GM06990 (cell line): ENCODE measurements around the gene DPY19L1.

Experiments
- DNase-seq: peaks from one replicate; pipeline ENCODE4 v3.0.0-alpha.2; 2011; ENCODE audit not compliant: insufficient read length; ENCODE audit errors: extremely low read depth
- H3K27me3 ChIP-seq: replicated peaks from 2 replicates; pipeline ENCODE4 v1.6.0; 2011; ENCODE audit warnings: low read length; ENCODE audit not compliant: control insufficient read depth, insufficient read depth
- H3K36me3 ChIP-seq: 2 replicates; pipeline ENCODE4 v1.5.1; 2011; ENCODE audit warnings: low read length; ENCODE audit not compliant: control insufficient read depth, insufficient read depth
- H3K4me3 ChIP-seq: replicated peaks from 2 replicates; pipeline ENCODE4 v1.5.1; 2011; ENCODE audit warnings: low read depth, mild to moderate bottlenecking, control low read depth, low read length
- TF ChIP-seq, protein P1 (sequence below): IDR thresholded peaks from 2 replicates; pipeline ENCODE4 v1.5.1; 2011; ENCODE audit warnings: low read length, control low read depth, mild to moderate bottlenecking, inconsistent platforms; ENCODE audit not compliant: insufficient read depth, poor library complexity, severe bottlenecking

DPY19L1 gene

GRCh38 chr7:35026150-35026549, 11.1 kb downstream of the DPY19L1 start:
- no peak overlapping the region for H3K4me3 ChIP-seq
- no peaks in the 10 kb centered on the region for H3K27me3 ChIP-seq
- TF ChIP-seq, protein P1, sequence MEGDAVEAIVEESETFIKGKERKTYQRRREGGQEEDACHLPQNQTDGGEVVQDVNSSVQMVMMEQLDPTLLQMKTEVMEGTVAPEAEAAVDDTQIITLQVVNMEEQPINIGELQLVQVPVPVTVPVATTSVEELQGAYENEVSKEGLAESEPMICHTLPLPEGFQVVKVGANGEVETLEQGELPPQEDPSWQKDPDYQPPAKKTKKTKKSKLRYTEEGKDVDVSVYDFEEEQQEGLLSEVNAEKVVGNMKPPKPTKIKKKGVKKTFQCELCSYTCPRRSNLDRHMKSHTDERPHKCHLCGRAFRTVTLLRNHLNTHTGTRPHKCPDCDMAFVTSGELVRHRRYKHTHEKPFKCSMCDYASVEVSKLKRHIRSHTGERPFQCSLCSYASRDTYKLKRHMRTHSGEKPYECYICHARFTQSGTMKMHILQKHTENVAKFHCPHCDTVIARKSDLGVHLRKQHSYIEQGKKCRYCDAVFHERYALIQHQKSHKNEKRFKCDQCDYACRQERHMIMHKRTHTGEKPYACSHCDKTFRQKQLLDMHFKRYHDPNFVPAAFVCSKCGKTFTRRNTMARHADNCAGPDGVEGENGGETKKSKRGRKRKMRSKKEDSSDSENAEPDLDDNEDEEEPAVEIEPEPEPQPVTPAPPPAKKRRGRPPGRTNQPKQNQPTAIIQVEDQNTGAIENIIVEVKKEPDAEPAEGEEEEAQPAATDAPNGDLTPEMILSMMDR = no peak
- H3K36me3 ChIP-seq = no peaks in the 10 kb centered on the region
- no peak for DNase-seq

DNA sequence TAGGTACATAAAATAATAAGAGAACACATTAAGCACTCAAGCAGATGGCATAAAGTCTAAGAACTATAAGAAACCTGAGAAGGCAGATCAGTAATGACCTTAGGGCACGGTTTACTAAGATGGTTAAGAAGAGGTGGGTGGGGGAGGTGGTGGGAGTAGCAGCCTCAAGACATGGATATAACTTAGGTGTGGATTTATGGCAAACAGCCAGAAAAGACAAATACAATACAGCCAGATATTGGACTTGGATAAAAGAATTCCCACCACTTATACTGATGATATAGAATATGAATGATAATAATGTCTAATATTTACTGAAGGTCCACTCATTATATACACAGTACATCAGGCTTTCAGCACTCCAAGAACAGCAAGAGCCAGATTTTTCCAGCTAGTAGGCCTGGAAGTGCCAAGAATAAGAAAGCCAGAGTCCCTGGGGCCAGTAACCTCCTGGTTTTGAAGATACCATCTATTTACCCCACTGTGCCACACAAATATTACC, 11.9 kb downstream of the DPY19L1 start:
- DNase-seq = no peak
- no peaks in the 10 kb centered on the region for H3K36me3 ChIP-seq
- TF ChIP-seq, protein P1 = no peak
- no peaks in the 10 kb centered on the region for H3K27me3 ChIP-seq
- no peak overlapping the region for H3K4me3 ChIP-seq

DNA sequence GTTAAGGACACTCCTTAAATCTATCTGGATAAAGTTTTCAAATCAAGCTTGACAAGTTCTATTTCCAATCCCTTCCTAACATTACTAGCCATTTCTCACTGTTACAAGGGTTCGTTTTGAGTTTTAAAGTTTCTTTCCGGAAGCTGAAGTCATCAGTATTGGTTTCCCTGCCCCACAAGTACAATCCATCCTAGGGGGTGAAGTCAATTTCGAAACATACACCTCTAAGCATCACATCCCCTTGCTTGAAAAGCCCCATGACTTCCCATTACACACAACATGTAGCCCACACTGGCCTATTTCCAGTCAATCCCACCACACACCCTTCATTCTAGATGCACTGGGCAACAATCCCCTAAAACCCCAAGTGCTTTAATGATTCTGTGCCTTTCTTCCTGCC, 13.0 kb downstream of the DPY19L1 start:
- TF ChIP-seq, protein P1 = no peak
- Histone ChIP-seq H3K27me3 (no peaks in the 10 kb centered on the region), H3K36me3 (no peaks in the 10 kb centered on the region), H3K4me3 (peak overlapping the region; percentile 26)
- DNase-seq = no peak

GRCh38 chr7:35022725-35023124, 14.6 kb downstream of the DPY19L1 start:
- H3K4me3 ChIP-seq = no peak overlapping the region
- no peak for DNase-seq
- no peaks in the 10 kb centered on the region for H3K36me3 ChIP-seq
- TF ChIP-seq, protein P1 = no peak
- H3K27me3 ChIP-seq = no peaks in the 10 kb centered on the region

- H3K27me3 ChIP-seq = no peaks in the 10 kb centered on the region
- H3K4me3 ChIP-seq = no peak overlapping the region
- H3K36me3 ChIP-seq = no peaks in the 10 kb centered on the region
- DNase-seq = no peak
- TF ChIP-seq, protein P1 = no peak
These were observed 15.8 kb downstream of the DPY19L1 start for GRCh38 chr7:35021445-35021844.

DNA sequence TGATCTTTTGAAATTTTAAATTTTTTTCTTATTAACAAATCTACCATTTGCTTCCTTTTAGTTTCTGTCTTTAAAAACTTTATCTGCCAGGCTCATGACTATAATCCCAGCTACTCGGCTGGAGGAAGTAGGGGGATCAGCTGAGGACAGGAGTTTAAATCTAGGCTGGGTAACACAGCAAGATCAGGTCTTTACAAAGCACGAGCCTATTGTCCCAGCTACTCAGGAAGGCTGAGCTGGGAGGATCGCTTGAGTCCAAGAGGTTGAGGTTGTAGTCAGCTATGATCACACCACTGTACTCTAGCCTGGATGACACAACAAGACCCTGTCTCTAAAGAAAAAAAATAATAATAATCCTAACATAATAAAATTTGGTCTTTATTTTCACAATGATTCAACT, 17.5 kb downstream of the DPY19L1 start:
- H3K4me3 ChIP-seq = no peak overlapping the region
- no peaks in the 10 kb centered on the region for H3K36me3 ChIP-seq
- H3K27me3 ChIP-seq = no peaks in the 10 kb centered on the region
- TF ChIP-seq, protein P1 = no peak
- DNase-seq = no peak
